ENCODE data around the gene CNGA2.

CNGA2 gene

GRCh38 chrX:151754047-151754429 lies 19.5 kb downstream of the CNGA2 start:
- DNase-seq: no peak

GRCh38 chrX:151754641-151755215 lies 20.2 kb downstream of the CNGA2 start:
- no peak for DNase-seq

GRCh38 chrX:151759041-151759708 lies 24.6 kb downstream of the CNGA2 start:
- no peak for DNase-seq

GRCh38 chrX:151762802-151763201 lies 28.3 kb downstream of the CNGA2 start:
- DNase-seq: no peak

- no peak for DNase-seq
Measured at GRCh38 chrX:151763711-151764110, 29.2 kb downstream of the CNGA2 start.

GRCh38 chrX:151765026-151765425 lies 30.5 kb downstream of the CNGA2 start:
- no peak for DNase-seq

- no peak for DNase-seq
Measured at GRCh38 chrX:151771726-151772125, 37.2 kb downstream of the CNGA2 start.

- DNase-seq: no peak
Measured at GRCh38 chrX:151773434-151773833, 38.9 kb downstream of the CNGA2 start.

- no peak for DNase-seq
Measured at GRCh38 chrX:151774421-151774820, 39.9 kb downstream of the CNGA2 start.

- DNase-seq: no peak
Measured at GRCh38 chrX:151776181-151776731, 41.7 kb downstream of the CNGA2 start.

GRCh38 chrX:151776936-151777335 lies 42.4 kb downstream of the CNGA2 start:
- DNase-seq: no peak

GRCh38 chrX:151779258-151779657 lies 44.7 kb downstream of the CNGA2 start:
- no peak for DNase-seq

- DNase-seq: no peak
Measured at GRCh38 chrX:151780621-151781020, 46.1 kb downstream of the CNGA2 start.

- no peak for DNase-seq
Measured at GRCh38 chrX:151789179-151789800, 54.7 kb downstream of the CNGA2 start.

GRCh38 chrX:151790481-151791160 lies 56.1 kb downstream of the CNGA2 start:
- DNase-seq: no peak

- DNase-seq: no peak
Measured at GRCh38 chrX:151791961-151792360, 57.4 kb downstream of the CNGA2 start.

GRCh38 chrX:151792505-151792904 lies 58.0 kb downstream of the CNGA2 start:
- no peak for DNase-seq

GRCh38 chrX:151793886-151794285 lies 59.3 kb downstream of the CNGA2 start:
- no peak for DNase-seq

All from RPMI8226 (cell line).